HG02642 (cell line): Measurements from ENCODE around the gene DHH.
"Not testable (repeated sequence)": the region's sequence is repeated elsewhere in the genome, so short reads cannot be mapped to it uniquely, and the experiment has no call there.

Experiments
- ATAC-seq: cut with Tn5 transposase; IDR thresholded peaks from one replicate; pipeline ENCODE4 v1.9.1; 2021; ENCODE audit warnings: mild to moderate bottlenecking; ENCODE audit not compliant: unreplicated experiment, poor library complexity

The DHH gene

GRCh38 chr12:49094160-49094974 is at the start of gene DHH:
DHH (minus strand) TSS chr12:49094801; CDS start chr12:49094512, 289 bp downstream.
- ATAC-seq: no peak

- ATAC-seq: no peak
Measured at GRCh38 chr12:49144384-49144783, 49.8 kb upstream of the DHH start.

GRCh38 chr12:49138999-49139398 is 44.4 kb upstream of the DHH start:
- ATAC-seq: no peak

- no peak for ATAC-seq
Measured at GRCh38 chr12:49138587-49138986, 44.0 kb upstream of the DHH start.

- no peak for ATAC-seq
Measured at GRCh38 chr12:49137476-49137875, 42.9 kb upstream of the DHH start.

GRCh38 chr12:49136997-49137396 is 42.4 kb upstream of the DHH start:
- ATAC-seq: not testable (repeated sequence)

GRCh38 chr12:49133590-49133989 is 39.0 kb upstream of the DHH start:
- ATAC-seq: no peak

- no peak for ATAC-seq
Measured at GRCh38 chr12:49133014-49133413, 38.4 kb upstream of the DHH start.

GRCh38 chr12:49131894-49132461 is 37.4 kb upstream of the DHH start:
- no peak for ATAC-seq

- peak; percentile 79 for ATAC-seq
Measured at GRCh38 chr12:49131051-49131893, 36.7 kb upstream of the DHH start, which contains the start of gene TUBA1B. TUBA1B (minus strand) TSS chr12:49131395; CDS start chr12:49131300, 95 bp downstream.

- ATAC-seq: peak; percentile 48
Measured at GRCh38 chr12:49130151-49131050, 35.8 kb upstream of the DHH start.

GRCh38 chr12:49129332-49130150 is 34.9 kb upstream of the DHH start:
- ATAC-seq: no peak

GRCh38 chr12:49127971-49128370 is 33.4 kb upstream of the DHH start:
- ATAC-seq: not testable (repeated sequence)

- no peak for ATAC-seq
Measured at GRCh38 chr12:49126852-49127763, 32.5 kb upstream of the DHH start.

- no peak for ATAC-seq
Measured at GRCh38 chr12:49121047-49121696, 26.6 kb upstream of the DHH start.

- ATAC-seq: peak; percentile 5
Measured at GRCh38 chr12:49111206-49111605, 16.6 kb upstream of the DHH start.

- ATAC-seq: peak; percentile 99
Measured at GRCh38 chr12:49110464-49111155, 16.0 kb upstream of the DHH start, which contains the start of gene LMBR1L. LMBR1L (minus strand) TSS chr12:49110847; CDS start chr12:49110555, 292 bp downstream.
